H1 (cell line): ENCODE results near the gene GRM1. TPM values are rescaled to one million over a fixed set of nuclear protein-coding genes. Genes with fewer than 3 reads are reported as not detected.

ENCODE experiments used
- CTCF ChIA-PET: fragments of 300-600 bp; sonication (Branson Sonifier 250); formaldehyde crosslinking; loops from one replicate; lab custom pipeline; 2021; ENCODE audit not compliant: partially characterized antibody; lab: Charles Lee
- POLR2A ChIA-PET: fragments of 300-600 bp; sonication (Branson Sonifier 250); formaldehyde crosslinking; loops from one replicate; lab custom pipeline; 2021; ENCODE audit warnings: inconsistent platforms; ENCODE audit not compliant: partially characterized antibody; lab: Charles Lee
- DNase-seq, 2 experiments: peaks; one replicate each; pipeline versions ENCODE4 v3.0.0 to v3.0.0-alpha.2; 2010 to 2022; ENCODE audit warnings: low spot score in 2 of 2, low read depth in 1 of 2, mixed read lengths in 1 of 2
- FAIRE-seq: peaks from 2 replicates; lab custom pipeline; 2011; peaks lifted over from hg19 to GRCh38; lab: Jason Lieb, UNC
- H2AFZ ChIP-seq: 2 replicates; pipeline ENCODE4 v1.8.1; 2012; ENCODE audit warnings: low read length, inconsistent platforms
- H2AK5ac ChIP-seq: 2 replicates; pipeline ENCODE4 v1.6.1; 2013; ENCODE audit warnings: low read depth, low read length
- H2BK120ac ChIP-seq: replicated peaks from 2 replicates; pipeline ENCODE3; 2013; ENCODE audit warnings: low read depth, low read length, inconsistent platforms
- H2BK12ac ChIP-seq: 2 replicates; pipeline ENCODE4 v1.6.1; 2013; ENCODE audit warnings: low read depth, low read length
- H2BK15ac ChIP-seq: 2 replicates; pipeline ENCODE4 v1.6.1; 2013; ENCODE audit warnings: low read length
- H2BK20ac ChIP-seq: 2 replicates; pipeline ENCODE4 v1.6.1; 2013; ENCODE audit warnings: low read length
- H2BK5ac ChIP-seq: 2 replicates; pipeline ENCODE4 v1.6.1; 2013; ENCODE audit warnings: low read depth, low read length
- H3K14ac ChIP-seq: 2 replicates; pipeline ENCODE4 v1.6.1; 2013; ENCODE audit warnings: inconsistent platforms; ENCODE audit not compliant: insufficient read length
- H3K18ac ChIP-seq: 2 replicates; pipeline ENCODE4 v1.6.1; 2013; ENCODE audit warnings: low read length; ENCODE audit errors: extremely low read depth
- H3K23ac ChIP-seq: 2 replicates; pipeline ENCODE4 v1.6.1; 2013; ENCODE audit warnings: inconsistent platforms; ENCODE audit not compliant: insufficient read length
- H3K23me2 ChIP-seq: 2 replicates; pipeline ENCODE4 v1.6.1; 2013; ENCODE audit warnings: low read depth, low read length
- H3K27ac ChIP-seq: 2 replicates; pipeline ENCODE4 v1.6.1; 2011; ENCODE audit warnings: low read depth, low read length, inconsistent platforms
- H3K27me3 ChIP-seq, 4 experiments: replicated peaks in 1 of 4; 1 replicate in 1 of 4; 2 replicates in 3 of 4; pipeline versions ENCODE4 v1.6.1 to v1.8.1; 2011 to 2013; ENCODE audit warnings: low read length in 3 of 4, mild to moderate bottlenecking in 3 of 4, inconsistent platforms in 2 of 4, mixed read lengths in 2 of 4, moderate library complexity in 1 of 4; ENCODE audit not compliant: control insufficient read depth in 3 of 4, insufficient read depth in 3 of 4; ENCODE audit errors: extremely low read depth in 1 of 4
- H3K36me3 ChIP-seq, 4 experiments: 2 replicates each; pipeline versions ENCODE4 v1.6.1 to v1.8.1; 2011 to 2013; ENCODE audit warnings: mild to moderate bottlenecking in 4 of 4, low read length in 3 of 4, moderate library complexity in 2 of 4, control low read depth in 1 of 4, inconsistent platforms in 1 of 4; ENCODE audit not compliant: insufficient read depth in 4 of 4, control insufficient read depth in 2 of 4
- H3K4ac ChIP-seq: replicated peaks from 2 replicates; pipeline ENCODE3; 2013; ENCODE audit warnings: low read length, low read depth, mixed read lengths, inconsistent platforms; ENCODE audit not compliant: insufficient read length
- H3K4me1 ChIP-seq, 4 experiments: replicated peaks in 1 of 4; 1 replicate in 1 of 4; 2 replicates in 3 of 4; pipeline versions ENCODE4 v1.6.1 to v1.8.1; 2011 to 2013; ENCODE audit warnings: low read length in 3 of 4, inconsistent platforms in 2 of 4, mixed read lengths in 1 of 4; ENCODE audit not compliant: insufficient read depth in 4 of 4, control insufficient read depth in 3 of 4
- H3K4me2 ChIP-seq, 2 experiments: 2 replicates each; pipeline versions ENCODE4 v1.6.1 to v1.8.1; 2011 to 2013; ENCODE audit warnings: low read depth in 2 of 2, low read length in 2 of 2, control low read depth in 1 of 2, inconsistent platforms in 1 of 2, mild to moderate bottlenecking in 1 of 2; ENCODE audit not compliant: insufficient read depth in 1 of 2
- H3K4me3 ChIP-seq, 4 experiments: fragments of 200-600, 300-600 bp in 1 of 4; sonication (generic), shearing (Covaris generic), sonication (Bioruptor Twin) in 1 of 4; 2 replicates each; pipeline versions ENCODE4 v1.5.1 to v1.8.1; 2011 to 2016; ENCODE audit warnings: low read length in 4 of 4, low read depth in 3 of 4, control low read depth in 2 of 4, inconsistent platforms in 2 of 4, mild to moderate bottlenecking in 2 of 4, mixed read lengths in 1 of 4, moderate library complexity in 1 of 4; ENCODE audit not compliant: insufficient read depth in 2 of 4; ENCODE audit errors: extremely low read depth in 1 of 4
- H3K56ac ChIP-seq: replicated peaks from 2 replicates; pipeline ENCODE3; 2013; ENCODE audit warnings: low read depth, mild to moderate bottlenecking, mixed read lengths, low read length, inconsistent platforms; ENCODE audit not compliant: insufficient read length
- H3K79me1 ChIP-seq: 2 replicates; pipeline ENCODE4 v1.6.1; 2013; ENCODE audit warnings: low read depth, low read length, control low read depth
- H3K79me2 ChIP-seq, 2 experiments: 2 replicates each; pipeline versions ENCODE4 v1.6.1 to v1.8.1; 2012 to 2013; ENCODE audit warnings: low read length in 2 of 2, mild to moderate bottlenecking in 2 of 2, inconsistent platforms in 1 of 2; ENCODE audit not compliant: insufficient read depth in 2 of 2, control insufficient read depth in 1 of 2
- H3K9ac ChIP-seq, 4 experiments: replicated peaks in 1 of 4; 1 replicate in 1 of 4; 2 replicates in 3 of 4; pipeline versions ENCODE4 v1.6.1 to v1.8.1; 2011 to 2013; ENCODE audit warnings: low read depth in 3 of 4, low read length in 3 of 4, control low read depth in 2 of 4, mild to moderate bottlenecking in 2 of 4, moderate library complexity in 2 of 4, inconsistent platforms in 1 of 4; ENCODE audit errors: extremely low read depth in 1 of 4
- H3K9me3 ChIP-seq, 2 experiments: 2 replicates each; pipeline versions ENCODE4 v1.6.1 to v1.8.1; 2012 to 2013; ENCODE audit warnings: mild to moderate bottlenecking in 2 of 2, moderate library complexity in 2 of 2, control low read depth in 1 of 2, inconsistent platforms in 1 of 2, low read depth in 1 of 2, low read length in 1 of 2, mixed read lengths in 1 of 2; ENCODE audit not compliant: insufficient read depth in 2 of 2
- H4K20me1 ChIP-seq, 2 experiments: replicated peaks in 1 of 2; 2 replicates each; pipeline versions ENCODE3 to v1.8.1; 2011 to 2013; ENCODE audit warnings: inconsistent platforms in 2 of 2, low read length in 2 of 2, mild to moderate bottlenecking in 1 of 2; ENCODE audit not compliant: insufficient read depth in 2 of 2, control insufficient read depth in 1 of 2
- H4K5ac ChIP-seq: 2 replicates; pipeline ENCODE4 v1.6.1; 2013; ENCODE audit warnings: low read length, low read depth, mixed read lengths, inconsistent platforms; ENCODE audit not compliant: insufficient read length
- H4K8ac ChIP-seq: 2 replicates; pipeline ENCODE4 v1.8.0; 2013; ENCODE audit warnings: mild to moderate bottlenecking, moderate library complexity, low read length, inconsistent platforms; ENCODE audit not compliant: insufficient read depth; ENCODE audit errors: extremely low read depth
- H4K91ac ChIP-seq: replicated peaks from 2 replicates; pipeline ENCODE3; 2013; ENCODE audit warnings: low read length, mixed read lengths, inconsistent platforms; ENCODE audit not compliant: insufficient read length
- BACH1 ChIP-seq: IDR thresholded peaks from 2 replicates; pipeline ENCODE4 v1.6.1; 2012; ENCODE audit warnings: low read length, improper control_type of control experiment
- CHD1 ChIP-seq: IDR thresholded peaks from 2 replicates; pipeline ENCODE4 v1.6.1; 2012; ENCODE audit warnings: low read depth, low read length, improper control_type of control experiment
- CTBP2 ChIP-seq: IDR thresholded peaks from 2 replicates; pipeline ENCODE4 v1.7.0; 2011; ENCODE audit warnings: borderline replicate concordance, mild to moderate bottlenecking, moderate library complexity, mixed read lengths, low read length; ENCODE audit not compliant: insufficient read depth, insufficient read length
- RXRA ChIP-seq: IDR thresholded peaks from 2 replicates; pipeline ENCODE4 v1.6.1; 2011; ENCODE audit warnings: low read depth, mild to moderate bottlenecking, low read length, moderate library complexity; ENCODE audit not compliant: insufficient read depth
- TCF12 ChIP-seq: IDR thresholded peaks from 2 replicates; pipeline ENCODE4 v1.6.1; 2011; ENCODE audit warnings: low read depth, mild to moderate bottlenecking, low read length
- ZNF274 ChIP-seq: IDR thresholded peaks from 2 replicates; pipeline ENCODE4 v1.7.0; 2012; ENCODE audit warnings: low read length, borderline replicate concordance; ENCODE audit errors: extremely low read depth
- WGBS, 2 experiments: shearing (Covaris generic) in 1 of 2; methylation state at CpG; one replicate each; pipeline versions ENCODE4 v1.1.6 to v1.1.7; 2013 to 2015; ENCODE audit warnings: low lambda C conversion rate in 2 of 2, mixed read lengths in 2 of 2, inconsistent platforms in 1 of 2, low coverage in 1 of 2, missing lambda C conversion rate in 1 of 2; ENCODE audit not compliant: insufficient replicate concordance in 2 of 2, insufficient coverage in 1 of 2, insufficient read length in 1 of 2; ENCODE audit errors: extremely low coverage in 1 of 2, missing lambda C conversion rate in 1 of 2; 5-methylcytosine and 5-hydroxymethylcytosine counted together
- polyA plus RNA-seq, 7 experiments: library from polyadenylated mRNA; depleted of rRNA in 3 of 7; stranded (reverse) in 5 of 7; unstranded in 2 of 7; fragments of >200 nt in 5 of 7; fragments of 200-250 nt in 2 of 7; gene quantifications; 1 replicate in 5 of 7; 2 replicates in 1 of 7; 4 replicates in 1 of 7; pipeline versions ENCODE4 v1.2.1 to v1.2.3, GENCODE V29; 2011 to 2013; ENCODE audit warnings: missing spikeins in 2 of 7, mixed read lengths in 2 of 7
- total RNA-seq: library from RNA; stranded (reverse); fragmentation: NEBNext Ultra II Directional; extraction: Animal tissue kit (Norgen Biotek cat#: 25700); gene quantifications from 2 replicates; pipeline ENCODE4 v1.2.1, GENCODE V29; 2021
- TF ChIP-seq, protein P1 (sequence below), 3 experiments: IDR thresholded peaks; 1 replicate in 2 of 3; 2 replicates in 1 of 3; pipeline versions ENCODE4 v1.5.1 to v1.6.1; 2011; ENCODE audit warnings: low read length in 3 of 3, mild to moderate bottlenecking in 3 of 3, inconsistent platforms in 2 of 3, low read depth in 1 of 3, moderate library complexity in 1 of 3; ENCODE audit not compliant: insufficient read depth in 1 of 3; ENCODE audit errors: control extremely low read depth in 1 of 3
- TF ChIP-seq, protein P2 (sequence below): IDR thresholded peaks from 2 replicates; pipeline ENCODE4 v1.6.1; 2011; ENCODE audit warnings: low read length, improper control_type of control experiment
- TF ChIP-seq, protein P3 (sequence below): IDR thresholded peaks from 2 replicates; pipeline ENCODE4 v1.6.1; 2012; ENCODE audit warnings: low read length, inconsistent platforms

The GRM1 gene
- total and polyA plus RNA-seq, 2 of the 8 experiments (the other 6 are each of a cell fraction or from before 2014, with no cell fraction given), result 0.15 to 1.3 TPM

DNA sequence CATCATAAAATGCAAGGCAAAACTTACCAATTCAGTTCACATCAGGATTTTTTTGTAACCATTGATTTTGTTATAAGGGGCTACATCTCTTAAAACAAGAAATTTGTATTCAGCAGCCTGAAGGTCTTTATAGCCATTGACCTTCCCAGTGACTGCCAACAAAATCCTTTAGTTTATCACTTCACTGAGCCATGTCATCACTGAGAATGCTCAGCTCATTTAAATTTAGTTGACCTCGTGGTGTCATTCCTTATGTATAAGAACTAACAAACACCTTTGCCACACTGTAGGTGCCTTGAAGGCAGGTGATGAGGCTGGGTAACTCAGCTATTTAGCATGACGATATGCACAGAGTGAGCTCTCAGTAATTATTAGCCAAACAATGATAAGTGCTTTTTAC, 77.7 kb downstream of the GRM1 start:
- Histone ChIP-seq H2BK5ac (no peak overlapping the region), H4K8ac (no peak overlapping the region), H3K23me2 (no peaks in the 10 kb centered on the region), H4K91ac (no peak overlapping the region), H2BK12ac (no peak overlapping the region), H3K14ac (no peak overlapping the region), H4K20me1 (no peaks in the 10 kb centered on the region), H3K36me3 (no peaks in the 10 kb centered on the region), H4K5ac (no peak overlapping the region), H3K4me2 (no peak overlapping the region), H3K4me1 (no peaks in the 10 kb centered on the region), H2BK20ac (no peak overlapping the region), H3K4ac (no peak overlapping the region), H3K79me2 (no peaks in the 10 kb centered on the region), H2AFZ (no peak overlapping the region), H3K4me3 (no peak overlapping the region), H3K27ac (no peak overlapping the region), H3K18ac (no peak overlapping the region), H3K9ac (no peak overlapping the region), H3K27me3 (no peaks in the 10 kb centered on the region), H3K79me1 (no peaks in the 10 kb centered on the region), H3K23ac (no peak overlapping the region), H2AK5ac (no peak overlapping the region), H2BK15ac (no peak overlapping the region), H3K9me3 (no peaks in the 10 kb centered on the region), H2BK120ac (no peak overlapping the region), H3K56ac (no peak overlapping the region)
- CTCF ChIA-PET, result interaction anchor here (1.7 kb wide), 1 partner anchor 11 kb away, joined by 4 read pairs; no protein-coding TSS in a partner anchor
- WGBS, 2 experiments, result 89% methylated on average over 2 of the region's 2 CpGs; no CpG with 5 or more reads in 1 of the 2 experiments
- no peak for FAIRE-seq
- no peak for DNase-seq
- POLR2A ChIA-PET, result no interaction called here
- TF ChIP-seq BACH1, result no peak
- TF ChIP-seq, protein P1, sequence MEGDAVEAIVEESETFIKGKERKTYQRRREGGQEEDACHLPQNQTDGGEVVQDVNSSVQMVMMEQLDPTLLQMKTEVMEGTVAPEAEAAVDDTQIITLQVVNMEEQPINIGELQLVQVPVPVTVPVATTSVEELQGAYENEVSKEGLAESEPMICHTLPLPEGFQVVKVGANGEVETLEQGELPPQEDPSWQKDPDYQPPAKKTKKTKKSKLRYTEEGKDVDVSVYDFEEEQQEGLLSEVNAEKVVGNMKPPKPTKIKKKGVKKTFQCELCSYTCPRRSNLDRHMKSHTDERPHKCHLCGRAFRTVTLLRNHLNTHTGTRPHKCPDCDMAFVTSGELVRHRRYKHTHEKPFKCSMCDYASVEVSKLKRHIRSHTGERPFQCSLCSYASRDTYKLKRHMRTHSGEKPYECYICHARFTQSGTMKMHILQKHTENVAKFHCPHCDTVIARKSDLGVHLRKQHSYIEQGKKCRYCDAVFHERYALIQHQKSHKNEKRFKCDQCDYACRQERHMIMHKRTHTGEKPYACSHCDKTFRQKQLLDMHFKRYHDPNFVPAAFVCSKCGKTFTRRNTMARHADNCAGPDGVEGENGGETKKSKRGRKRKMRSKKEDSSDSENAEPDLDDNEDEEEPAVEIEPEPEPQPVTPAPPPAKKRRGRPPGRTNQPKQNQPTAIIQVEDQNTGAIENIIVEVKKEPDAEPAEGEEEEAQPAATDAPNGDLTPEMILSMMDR (IDR thresholded peaks at IDR 0.05; ENCODE audit: control extremely low read depth in 1 of 3, insufficient read depth in 1 of 3, low read depth in 1 of 3, low read length in 3 of 3), result no peak
- TF ChIP-seq, protein P2, sequence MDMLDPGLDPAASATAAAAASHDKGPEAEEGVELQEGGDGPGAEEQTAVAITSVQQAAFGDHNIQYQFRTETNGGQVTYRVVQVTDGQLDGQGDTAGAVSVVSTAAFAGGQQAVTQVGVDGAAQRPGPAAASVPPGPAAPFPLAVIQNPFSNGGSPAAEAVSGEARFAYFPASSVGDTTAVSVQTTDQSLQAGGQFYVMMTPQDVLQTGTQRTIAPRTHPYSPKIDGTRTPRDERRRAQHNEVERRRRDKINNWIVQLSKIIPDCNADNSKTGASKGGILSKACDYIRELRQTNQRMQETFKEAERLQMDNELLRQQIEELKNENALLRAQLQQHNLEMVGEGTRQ, result no peak
- TF ChIP-seq ZNF274, result no peak
- TF ChIP-seq CTBP2, result no peak
- TF ChIP-seq RXRA, result no peak
- TF ChIP-seq, protein P3, sequence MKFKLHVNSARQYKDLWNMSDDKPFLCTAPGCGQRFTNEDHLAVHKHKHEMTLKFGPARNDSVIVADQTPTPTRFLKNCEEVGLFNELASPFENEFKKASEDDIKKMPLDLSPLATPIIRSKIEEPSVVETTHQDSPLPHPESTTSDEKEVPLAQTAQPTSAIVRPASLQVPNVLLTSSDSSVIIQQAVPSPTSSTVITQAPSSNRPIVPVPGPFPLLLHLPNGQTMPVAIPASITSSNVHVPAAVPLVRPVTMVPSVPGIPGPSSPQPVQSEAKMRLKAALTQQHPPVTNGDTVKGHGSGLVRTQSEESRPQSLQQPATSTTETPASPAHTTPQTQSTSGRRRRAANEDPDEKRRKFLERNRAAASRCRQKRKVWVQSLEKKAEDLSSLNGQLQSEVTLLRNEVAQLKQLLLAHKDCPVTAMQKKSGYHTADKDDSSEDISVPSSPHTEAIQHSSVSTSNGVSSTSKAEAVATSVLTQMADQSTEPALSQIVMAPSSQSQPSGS, result no peak
- no peak for TF ChIP-seq CHD1
- TF ChIP-seq TCF12, result no peak
